ENCODE measurements around the gene MMP15.

DNA sequence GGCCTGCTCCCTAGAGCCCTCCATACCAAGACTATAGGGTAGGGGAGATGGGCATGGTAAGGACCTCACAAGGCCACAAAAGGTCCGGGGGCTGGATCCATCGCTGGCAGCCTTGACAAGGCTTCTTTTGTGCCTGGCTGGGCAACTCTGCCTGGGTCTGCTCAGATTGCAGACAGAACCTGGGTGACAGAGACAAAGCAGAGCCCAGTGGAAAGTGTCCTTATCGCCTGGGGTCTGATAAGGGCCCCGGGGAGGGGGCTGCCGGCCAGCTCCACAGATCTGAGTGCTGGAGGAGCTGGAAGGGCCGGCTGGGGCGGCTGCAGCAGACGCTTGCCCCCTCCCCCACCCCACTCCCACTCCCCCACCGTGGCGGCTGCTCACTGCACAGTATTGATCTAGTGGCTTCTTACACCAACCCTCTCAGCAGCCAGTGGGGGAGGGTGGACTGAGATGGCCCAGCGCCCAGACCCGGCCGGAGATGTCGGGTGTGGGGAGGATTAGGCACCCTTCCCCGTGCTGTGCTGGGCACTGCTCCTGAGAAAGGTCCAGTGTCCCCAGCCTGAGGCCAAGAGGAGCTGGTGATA lies 7.2 kb downstream of the MMP15 start:
- no peak for TF ChIP-seq CTCF (IDR thresholded peaks at IDR 0.05)
- TF ChIP-seq POLR2A (IDR thresholded peaks at IDR 0.05) = peak in 1 of 2 donors; percentile 45
